ENCODE measurements around the gene STK40. TPM values are rescaled to one million over a fixed set of nuclear protein-coding genes. Genes with fewer than 3 reads are reported as not detected.

Gene STK40
- total RNA-seq, 6 donors from 2014 or later = 26.2 to 100 (median 69.1) TPM

DNA sequence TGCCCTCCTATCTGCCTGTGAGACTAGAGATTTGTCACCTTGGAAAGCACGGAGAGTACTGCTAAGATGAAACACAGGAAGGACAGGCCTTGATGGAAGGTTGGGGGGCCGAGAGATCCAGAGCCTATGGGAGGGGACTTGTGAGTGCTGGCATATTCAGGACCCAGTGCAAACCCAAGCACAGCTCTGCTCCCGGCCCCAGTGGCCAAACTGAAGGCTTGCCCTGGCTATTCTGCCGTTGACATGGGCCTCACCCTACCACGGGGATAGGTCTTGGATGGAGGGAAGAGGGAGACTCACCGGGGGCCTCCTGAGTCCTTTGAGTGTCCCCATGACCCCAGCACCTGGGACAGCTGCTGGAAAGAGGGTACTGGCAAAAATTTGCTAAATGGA is 57.6 kb downstream of the STK40 start:
- no peak for DNase-seq
- WGBS, 2 donors = 87 to 90% methylated on average over 6 of the region's 6 CpGs
- Histone ChIP-seq H3K27ac (peak overlapping the region in 3 of 4 donors; percentile 2 to 45 (median 36)), H3K36me3 (no peaks in the 10 kb centered on the region), H3K4me1 (peaks cover 22 to 33% (median 24%) of the 10 kb centered on the region in 4 donors), H3K27me3 (no peaks in the 10 kb centered on the region), H3K4me3 (no peak overlapping the region), H3K9me3 (no peaks in the 10 kb centered on the region)
- no peak for TF ChIP-seq POLR2A (IDR thresholded peaks at IDR 0.05)
- TF ChIP-seq POLR2AphosphoS5 (IDR thresholded peaks at IDR 0.05) = no peak
- TF ChIP-seq EP300 (IDR thresholded peaks at IDR 0.05) = no peak
- TF ChIP-seq, protein P1, sequence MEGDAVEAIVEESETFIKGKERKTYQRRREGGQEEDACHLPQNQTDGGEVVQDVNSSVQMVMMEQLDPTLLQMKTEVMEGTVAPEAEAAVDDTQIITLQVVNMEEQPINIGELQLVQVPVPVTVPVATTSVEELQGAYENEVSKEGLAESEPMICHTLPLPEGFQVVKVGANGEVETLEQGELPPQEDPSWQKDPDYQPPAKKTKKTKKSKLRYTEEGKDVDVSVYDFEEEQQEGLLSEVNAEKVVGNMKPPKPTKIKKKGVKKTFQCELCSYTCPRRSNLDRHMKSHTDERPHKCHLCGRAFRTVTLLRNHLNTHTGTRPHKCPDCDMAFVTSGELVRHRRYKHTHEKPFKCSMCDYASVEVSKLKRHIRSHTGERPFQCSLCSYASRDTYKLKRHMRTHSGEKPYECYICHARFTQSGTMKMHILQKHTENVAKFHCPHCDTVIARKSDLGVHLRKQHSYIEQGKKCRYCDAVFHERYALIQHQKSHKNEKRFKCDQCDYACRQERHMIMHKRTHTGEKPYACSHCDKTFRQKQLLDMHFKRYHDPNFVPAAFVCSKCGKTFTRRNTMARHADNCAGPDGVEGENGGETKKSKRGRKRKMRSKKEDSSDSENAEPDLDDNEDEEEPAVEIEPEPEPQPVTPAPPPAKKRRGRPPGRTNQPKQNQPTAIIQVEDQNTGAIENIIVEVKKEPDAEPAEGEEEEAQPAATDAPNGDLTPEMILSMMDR (IDR thresholded peaks at IDR 0.05) = no peak
- ATAC-seq (ENCODE audit: low FRiP score in 2 of 2) = no peak

DNA sequence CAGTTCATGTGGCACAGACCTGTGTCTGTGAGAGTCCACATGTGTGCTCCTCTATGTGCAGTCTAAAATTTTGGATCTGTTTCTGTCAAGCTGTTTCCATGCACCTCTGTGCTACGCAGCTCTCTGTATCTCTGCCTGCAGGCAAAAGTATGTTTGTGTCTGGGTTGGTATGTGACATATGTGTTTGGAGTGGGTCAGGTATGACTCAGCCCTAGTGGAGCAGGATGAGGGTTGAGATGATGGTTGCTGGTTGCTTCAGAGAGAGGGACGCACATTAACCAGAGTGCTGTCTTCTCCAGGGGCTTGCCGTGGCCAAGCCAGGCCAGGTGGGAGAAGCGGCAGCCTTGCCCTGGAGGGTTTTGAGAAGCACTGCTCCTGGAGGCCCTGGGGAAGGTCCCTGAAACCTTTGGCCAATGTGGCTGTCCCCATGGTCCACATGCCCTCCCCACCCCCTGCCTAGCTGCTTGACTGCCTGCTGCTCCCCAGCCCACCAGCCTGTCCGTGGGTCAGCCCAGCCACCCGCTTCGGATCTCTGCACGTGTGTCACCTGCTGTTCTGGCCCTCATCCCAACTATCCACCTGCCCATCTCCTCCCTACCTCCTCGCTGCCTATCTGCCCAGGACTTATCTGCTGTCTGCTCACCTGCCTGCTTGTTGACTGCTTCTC is 58.2 kb downstream of the STK40 start:
- no peak for DNase-seq
- ATAC-seq (ENCODE audit: low FRiP score in 2 of 2) = no peak
- no peak for TF ChIP-seq EP300 (IDR thresholded peaks at IDR 0.05)
- TF ChIP-seq, protein P1 (IDR thresholded peaks at IDR 0.05) = no peak
- no peak for TF ChIP-seq POLR2AphosphoS5 (IDR thresholded peaks at IDR 0.05)
- no peak for TF ChIP-seq POLR2A (IDR thresholded peaks at IDR 0.05)
- WGBS, 2 donors = 84% methylated on average over 6 to 9 of the region's 9 CpGs
- H3K27me3 ChIP-seq = no peaks in the 10 kb centered on the region
- H3K9me3 ChIP-seq = no peaks in the 10 kb centered on the region
- H3K4me3 ChIP-seq = no peak overlapping the region
- H3K36me3 ChIP-seq = no peaks in the 10 kb centered on the region
- H3K27ac ChIP-seq = peak overlapping the region in 2 of 4 donors; percentile 36 to 45
- peaks cover 25 to 38% (median 28%) of the 10 kb centered on the region in 4 donors for H3K4me1 ChIP-seq

DNA sequence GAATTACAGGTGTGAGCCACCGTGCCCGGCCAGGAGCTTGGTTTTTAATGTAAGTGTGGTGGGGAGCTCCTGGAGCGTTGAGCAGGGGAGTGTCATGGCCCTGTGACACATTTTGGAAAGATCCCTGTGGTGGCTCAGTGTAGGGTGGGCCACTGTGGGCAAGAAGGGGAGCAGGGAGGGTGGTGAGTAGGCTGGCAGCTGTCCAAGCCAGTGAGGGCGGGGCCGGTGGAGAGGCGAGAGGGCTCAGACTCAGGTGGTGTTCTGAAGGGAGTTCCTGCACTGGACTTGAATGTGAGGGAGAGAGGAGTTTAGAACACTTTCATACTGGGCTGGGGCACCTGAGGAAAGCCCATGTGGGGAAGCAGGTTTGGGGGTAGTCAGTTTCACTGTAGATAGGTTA is 59.2 kb downstream of the STK40 start:
- DNase-seq (no peak), ATAC-seq (ENCODE audit: low FRiP score in 2 of 2) (no peak)
- peaks cover 0 to 10% (median 0%) of the 10 kb centered on the region in 4 donors for H3K36me3 ChIP-seq
- no peak overlapping the region for H3K4me3 ChIP-seq
- no peaks in the 10 kb centered on the region for H3K9me3 ChIP-seq
- no peaks in the 10 kb centered on the region for H3K27me3 ChIP-seq
- H3K4me1 ChIP-seq = peaks cover 32 to 49% (median 38%) of the 10 kb centered on the region in 4 donors
- no peak for TF ChIP-seq EP300 (IDR thresholded peaks at IDR 0.05)
- TF ChIP-seq, protein P1 (IDR thresholded peaks at IDR 0.05) = no peak
- no peak for TF ChIP-seq POLR2A (IDR thresholded peaks at IDR 0.05)
- TF ChIP-seq POLR2AphosphoS5 (IDR thresholded peaks at IDR 0.05) = no peak
- WGBS, 2 donors = 48 to 55% methylated on average over 6 of the region's 6 CpGs
- H3K27ac ChIP-seq = peak overlapping the region in 1 of 4 donors; percentile 19

DNA sequence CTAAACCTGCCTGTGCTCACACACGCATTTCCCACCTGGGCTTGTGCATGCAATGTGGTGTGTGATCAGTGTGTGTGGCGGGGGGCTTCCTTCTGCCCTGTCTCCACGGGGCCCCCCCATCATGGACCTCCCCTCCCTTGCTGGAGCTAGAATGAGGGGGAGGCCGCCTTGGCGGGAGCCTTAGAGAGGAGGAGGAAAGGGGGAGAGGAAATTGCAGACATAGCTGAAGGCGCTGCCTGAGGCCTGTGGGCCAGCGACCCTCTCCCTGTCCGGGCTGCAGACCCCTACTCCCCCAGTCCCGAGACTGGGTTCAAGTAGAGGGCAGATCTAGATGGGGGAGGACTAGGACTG is 61.4 kb downstream of the STK40 start:
- peaks cover 35 to 54% (median 50%) of the 10 kb centered on the region in 4 donors for H3K4me1 ChIP-seq
- no peak for ATAC-seq (ENCODE audit: low FRiP score in 2 of 2)
- DNase-seq = no peak
- H3K4me3 ChIP-seq = peak overlapping the region in 3 of 4 donors; percentile 80 to 95 (median 86)
- no peaks in the 10 kb centered on the region for H3K27me3 ChIP-seq
- TF ChIP-seq POLR2A (IDR thresholded peaks at IDR 0.05) = no peak
- no peak for TF ChIP-seq EP300 (IDR thresholded peaks at IDR 0.05)
- TF ChIP-seq, protein P1 (IDR thresholded peaks at IDR 0.05) = no peak
- no peak for TF ChIP-seq POLR2AphosphoS5 (IDR thresholded peaks at IDR 0.05)
- H3K9me3 ChIP-seq = no peaks in the 10 kb centered on the region
- WGBS, 2 donors = 8 to 11% methylated on average over 8 of the region's 9 CpGs
- H3K27ac ChIP-seq = peak overlapping the region; percentile 79 to 92 (median 88)
- peaks cover 0 to 13% (median 0%) of the 10 kb centered on the region in 4 donors for H3K36me3 ChIP-seq

All from upper lobe of left lung (tissue), 6 donors.